Glutamatergic neuron (in vitro differentiated cells): ENCODE measurements around the gene PRODH. TPM values are rescaled to one million over a fixed set of nuclear protein-coding genes. Genes with fewer than 3 reads are reported as not detected.
"Not testable (repeated sequence)": the region's sequence is repeated elsewhere in the genome, so short reads cannot be mapped to it uniquely, and the experiment has no call there.

Experiments
- DNase-seq: peaks from one replicate; pipeline ENCODE4 v3.0.0; 2022
- H3K27ac Mint-ChIP-seq: one replicate; pipeline ENCODE4 v1.8.0; 2020; ENCODE audit warnings: mild to moderate bottlenecking, mixed read lengths, inconsistent platforms; ENCODE audit not compliant: unreplicated experiment
- H3K27me3 Mint-ChIP-seq: one replicate; pipeline ENCODE4 v1.8.0; 2020; ENCODE audit warnings: mild to moderate bottlenecking, moderate library complexity, mixed read lengths, inconsistent platforms; ENCODE audit not compliant: unreplicated experiment
- H3K36me3 Mint-ChIP-seq: one replicate; pipeline ENCODE4 v1.8.0; 2020; ENCODE audit warnings: mild to moderate bottlenecking, mixed read lengths, inconsistent platforms; ENCODE audit not compliant: unreplicated experiment
- H3K4me1 Mint-ChIP-seq: one replicate; pipeline ENCODE4 v1.8.0; 2020; ENCODE audit warnings: mild to moderate bottlenecking, low read depth, mixed read lengths, inconsistent platforms; ENCODE audit not compliant: unreplicated experiment
- H3K4me3 Mint-ChIP-seq: one replicate; pipeline ENCODE4 v1.8.0; 2020; ENCODE audit warnings: mild to moderate bottlenecking, mixed read lengths, inconsistent platforms; ENCODE audit not compliant: unreplicated experiment
- H3K9me3 Mint-ChIP-seq: one replicate; pipeline ENCODE4 v1.8.0; 2020; ENCODE audit warnings: mild to moderate bottlenecking, moderate library complexity, mixed read lengths, inconsistent platforms; ENCODE audit not compliant: unreplicated experiment
- total RNA-seq: library from RNA; stranded (reverse); fragmentation: NEBNext Ultra II Directional; extraction: Animal tissue kit (Norgen Biotek cat#: 25700); gene quantifications from one replicate; pipeline ENCODE4 v1.2.1, GENCODE V29; 2021; ENCODE audit not compliant: unreplicated experiment
- TF ChIP-seq, protein P1 (sequence below): fragments of 200-600 bp; sonication (generic); IDR thresholded peaks from one replicate; pipeline ENCODE4 v1.5.0; 2021; ENCODE audit not compliant: partially characterized antibody, unreplicated experiment

PRODH gene
- total RNA-seq, 1 donor from 2014 or later, result 4.0 TPM

DNA sequence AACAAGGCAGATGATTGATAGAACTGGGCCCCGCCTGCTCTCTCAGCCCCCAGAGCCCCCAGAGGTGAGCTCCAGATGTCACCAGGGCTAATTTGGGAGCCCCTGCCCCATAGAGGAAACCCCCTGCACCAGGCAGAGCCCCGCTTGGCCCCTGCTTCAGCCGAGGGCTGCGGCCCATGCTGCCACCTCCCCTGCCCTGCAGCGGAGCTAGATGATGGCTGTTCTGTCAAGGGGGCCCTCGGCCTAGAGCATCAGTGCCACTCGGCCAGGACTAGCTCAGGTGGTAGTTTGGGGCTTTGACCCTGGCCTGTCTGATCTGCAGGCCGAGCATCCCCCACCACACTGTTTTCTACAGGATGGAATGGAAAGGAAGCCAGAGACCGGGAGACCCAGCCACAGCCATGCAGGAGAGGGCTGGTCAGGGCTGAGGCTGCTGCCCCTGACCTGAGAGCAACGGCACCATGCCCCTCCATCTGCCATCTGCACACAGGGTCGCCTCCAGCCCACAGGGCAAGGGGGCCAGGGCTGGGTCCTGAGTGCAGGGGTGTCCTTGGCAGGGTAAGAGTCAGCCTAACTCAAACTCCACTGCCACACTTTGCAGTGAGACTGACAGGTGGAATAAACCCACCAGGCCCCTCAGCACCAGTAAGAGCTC lies 24.2 kb upstream of the PRODH start:
- H3K4me3 Mint-ChIP-seq, H3K27ac Mint-ChIP-seq, DNase-seq, H3K27me3 Mint-ChIP-seq, H3K4me1 Mint-ChIP-seq, H3K9me3 Mint-ChIP-seq, H3K36me3 Mint-ChIP-seq: not testable (repeated sequence)

DNA sequence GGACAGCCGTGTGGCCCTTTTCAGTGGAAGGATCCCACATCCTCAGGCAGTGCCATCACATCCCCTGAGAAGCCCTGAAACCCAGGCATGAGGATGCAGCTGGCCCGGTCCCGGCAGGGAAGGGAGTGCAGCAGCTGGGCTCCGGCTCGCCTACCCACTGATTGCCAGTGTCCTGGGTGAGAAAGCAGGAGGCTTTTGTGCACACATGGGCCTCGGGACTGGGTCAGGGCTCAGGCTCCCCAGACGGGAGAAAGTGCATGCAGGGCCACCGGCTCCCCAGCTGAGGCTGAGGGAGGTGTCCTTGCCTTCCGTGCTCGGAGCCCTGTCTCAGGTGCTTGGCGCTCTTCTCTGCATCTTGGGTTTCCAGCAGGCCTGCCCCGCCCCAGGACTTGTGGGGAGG lies 23.6 kb upstream of the PRODH start:
- H3K27me3 Mint-ChIP-seq, H3K4me1 Mint-ChIP-seq, H3K27ac Mint-ChIP-seq, H3K36me3 Mint-ChIP-seq, DNase-seq, H3K4me3 Mint-ChIP-seq, H3K9me3 Mint-ChIP-seq: not testable (repeated sequence)

DNA sequence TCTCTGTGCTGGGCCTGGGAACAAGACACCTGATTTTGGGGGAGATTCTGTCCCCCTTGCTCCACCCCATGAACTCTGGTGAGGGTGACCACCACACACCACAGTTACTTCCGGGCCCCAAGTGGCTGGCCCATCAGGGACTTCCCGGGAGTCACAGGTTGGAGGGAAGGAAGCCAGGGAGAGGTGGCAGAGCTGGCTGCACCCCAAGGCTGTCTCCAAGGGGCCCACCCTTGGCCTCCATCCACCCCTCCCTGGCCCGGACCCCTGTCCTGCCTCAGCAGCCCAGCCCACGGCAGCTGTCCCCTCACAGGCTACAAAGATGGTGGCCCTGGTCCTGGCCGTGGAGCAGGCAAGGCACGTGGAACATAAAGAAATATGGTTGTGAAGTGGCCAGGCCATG lies 23.2 kb upstream of the PRODH start:
- DNase-seq, H3K9me3 Mint-ChIP-seq, H3K4me1 Mint-ChIP-seq: not testable (repeated sequence)

DNA sequence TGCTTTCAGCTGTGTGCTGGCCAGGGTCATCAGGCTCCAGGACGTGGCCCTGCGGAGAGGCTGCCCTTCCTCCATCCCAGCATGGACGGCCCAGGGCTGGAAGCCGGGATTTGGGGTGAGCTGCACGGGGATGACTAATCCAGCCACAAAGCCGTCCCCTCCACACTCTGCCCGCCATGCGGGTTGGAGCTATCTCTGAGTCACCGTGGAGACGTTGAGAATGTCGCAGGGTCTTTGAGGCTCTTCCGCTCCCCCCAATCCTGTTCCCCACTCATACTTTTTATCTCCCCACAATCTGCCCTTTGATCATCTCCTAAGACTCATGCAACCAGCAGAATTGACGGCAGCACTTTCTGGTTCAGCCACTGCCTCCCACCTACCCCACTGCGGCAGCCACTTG lies 22.6 kb upstream of the PRODH start:
- not testable (repeated sequence) for H3K9me3 Mint-ChIP-seq, H3K4me1 Mint-ChIP-seq, DNase-seq, H3K4me3 Mint-ChIP-seq, H3K36me3 Mint-ChIP-seq, H3K27ac Mint-ChIP-seq, H3K27me3 Mint-ChIP-seq

More for the DNA sequence above, 23.2 kb upstream of the PRODH start:
- H3K27me3 Mint-ChIP-seq, H3K36me3 Mint-ChIP-seq, H3K4me3 Mint-ChIP-seq, H3K27ac Mint-ChIP-seq: not testable (repeated sequence)

DNA sequence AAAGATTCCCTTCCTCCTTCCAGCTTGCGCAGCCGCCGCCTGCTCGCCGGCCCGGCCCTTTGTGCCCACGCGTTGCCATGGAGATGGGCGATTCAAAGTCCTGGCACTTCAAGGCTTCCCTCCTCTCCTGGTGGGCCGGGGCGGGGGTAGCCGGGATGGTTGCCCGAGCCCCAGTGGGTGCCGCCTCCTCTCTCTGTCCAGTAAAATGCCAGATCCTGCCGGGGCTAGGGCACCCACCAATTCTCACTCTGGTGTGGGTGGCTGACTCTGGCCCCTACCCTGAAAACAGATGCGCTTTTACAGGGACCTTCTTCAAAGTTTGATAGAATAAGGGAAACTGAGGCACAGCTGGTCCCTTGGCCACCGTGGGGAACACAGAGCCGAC lies 22.2 kb upstream of the PRODH start:
- H3K9me3 Mint-ChIP-seq, H3K27me3 Mint-ChIP-seq, H3K4me1 Mint-ChIP-seq, H3K4me3 Mint-ChIP-seq, H3K27ac Mint-ChIP-seq, DNase-seq, H3K36me3 Mint-ChIP-seq: not testable (repeated sequence)

DNA sequence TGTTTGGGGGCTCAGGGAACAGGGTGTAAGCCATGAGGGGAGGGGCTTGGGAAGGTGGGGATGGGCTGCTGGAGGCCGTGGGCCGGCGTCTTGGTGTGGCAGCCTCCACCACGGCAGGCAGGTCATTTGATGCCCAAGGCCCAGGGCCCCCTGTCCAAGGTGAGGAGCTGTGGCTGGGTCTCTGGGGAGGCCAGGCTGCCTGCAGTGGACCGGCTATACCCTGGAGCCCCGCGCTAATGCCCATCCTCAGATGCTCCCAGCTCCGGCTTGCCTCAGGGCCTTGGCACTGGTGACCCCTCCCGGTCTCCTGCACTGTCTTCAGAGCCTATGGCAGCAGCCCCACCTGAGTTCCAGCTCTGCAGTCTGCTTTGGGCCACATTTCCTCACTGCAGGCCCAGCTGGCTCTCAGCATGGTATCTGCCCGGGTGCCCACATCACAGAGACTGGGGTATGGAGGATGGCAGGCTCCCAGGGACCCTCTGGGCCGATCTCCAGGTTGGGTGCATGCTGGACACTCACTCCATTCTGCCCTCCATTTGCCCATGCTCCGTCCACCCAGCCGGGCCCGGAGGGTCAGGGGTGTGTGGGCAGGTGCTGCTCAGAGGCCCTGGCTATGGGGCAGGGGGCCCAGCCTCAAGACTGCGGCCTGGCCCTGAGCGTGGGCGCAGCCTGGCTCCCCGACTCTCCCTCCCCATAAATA lies 21.7 kb upstream of the PRODH start:
- not testable (repeated sequence) for H3K36me3 Mint-ChIP-seq, H3K4me3 Mint-ChIP-seq, DNase-seq, H3K27ac Mint-ChIP-seq, H3K27me3 Mint-ChIP-seq, H3K4me1 Mint-ChIP-seq, H3K9me3 Mint-ChIP-seq

DNA sequence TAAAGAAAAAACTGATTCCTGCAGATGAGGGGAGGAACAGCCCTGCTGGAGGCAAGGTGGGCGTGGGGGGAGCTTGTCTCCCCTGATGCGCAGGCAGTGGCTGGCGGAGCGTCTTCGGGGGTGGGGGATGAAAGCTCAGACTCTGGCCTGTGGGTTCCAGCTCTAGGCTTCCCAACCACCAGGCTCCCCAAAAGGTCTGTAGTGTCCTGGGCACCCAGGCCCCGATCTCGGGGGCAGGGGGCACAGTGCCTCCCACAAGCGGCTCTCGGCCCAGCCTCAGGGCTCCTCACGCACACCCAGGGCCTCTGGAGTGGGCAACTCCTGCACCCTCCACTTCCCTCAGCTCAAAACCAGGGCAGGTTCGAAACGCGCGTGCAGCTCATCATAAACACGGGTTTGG lies 20.9 kb upstream of the PRODH start:
- DNase-seq, H3K4me1 Mint-ChIP-seq, H3K27ac Mint-ChIP-seq, H3K36me3 Mint-ChIP-seq, H3K9me3 Mint-ChIP-seq, H3K27me3 Mint-ChIP-seq, H3K4me3 Mint-ChIP-seq: not testable (repeated sequence)

DNA sequence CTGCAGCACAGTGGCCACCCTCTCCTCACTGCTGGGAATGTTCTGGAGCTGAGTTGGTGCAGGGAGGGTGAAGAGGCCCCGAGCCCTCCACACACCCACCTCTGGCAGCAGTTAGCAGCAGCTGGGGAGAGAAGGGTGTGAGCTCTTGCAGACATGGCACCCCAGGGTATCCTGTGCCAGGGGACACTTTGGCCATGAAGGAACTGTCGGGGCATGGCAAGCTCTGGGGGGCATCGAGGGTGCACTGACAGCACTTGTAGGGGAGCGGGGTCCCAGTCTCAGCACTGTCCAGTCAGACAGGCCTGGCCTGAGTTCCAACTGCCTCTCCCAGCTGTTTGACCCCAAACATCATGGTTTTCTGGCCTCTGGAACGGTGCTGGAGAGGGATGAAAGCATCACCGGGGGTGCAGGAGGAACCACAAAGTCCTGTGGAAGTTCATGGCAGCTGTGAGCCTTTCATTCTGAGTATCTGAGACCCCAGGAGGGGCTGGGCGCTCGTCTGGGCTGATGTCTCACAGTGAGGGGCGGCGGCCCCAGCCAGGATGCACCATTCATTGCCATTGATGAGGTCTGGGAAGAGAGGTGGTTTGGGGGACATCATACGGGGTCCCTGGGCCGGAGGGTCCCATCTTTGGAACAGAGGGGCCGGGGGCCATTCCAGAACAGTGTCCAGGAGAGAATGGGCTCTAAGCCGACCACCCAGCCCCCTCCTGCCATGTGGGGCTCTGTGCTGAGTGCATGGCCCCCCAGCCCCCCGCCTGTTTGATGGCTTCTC lies 20.2 kb upstream of the PRODH start:
- H3K36me3 Mint-ChIP-seq, H3K9me3 Mint-ChIP-seq, H3K4me1 Mint-ChIP-seq, H3K27me3 Mint-ChIP-seq, H3K4me3 Mint-ChIP-seq, H3K27ac Mint-ChIP-seq, DNase-seq: not testable (repeated sequence)

DNA sequence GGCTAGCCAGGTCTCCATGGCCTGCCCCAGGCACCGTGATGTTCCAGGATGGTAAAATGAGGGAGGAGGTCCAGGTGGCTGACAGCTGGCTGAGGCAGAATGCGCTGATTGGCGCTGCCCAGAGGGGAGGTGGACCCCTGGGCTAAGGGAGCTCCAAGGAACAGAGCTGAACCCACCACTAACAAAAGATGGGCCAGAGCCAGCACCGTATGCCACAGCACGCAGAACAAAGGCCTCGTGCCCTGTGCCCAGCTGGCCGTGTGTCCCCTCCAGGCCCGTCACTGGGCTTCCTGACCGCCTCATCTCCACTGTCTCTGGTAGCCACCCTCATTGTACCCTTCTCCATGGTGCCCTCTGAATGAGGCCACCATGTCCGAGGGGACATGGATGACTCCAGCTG lies 19.6 kb upstream of the PRODH start:
- DNase-seq, result no peak
- Mint-ChIP-seq H3K4me1 (peaks cover 4% of the 10 kb centered on the region), H3K27me3 (peaks cover 7% of the 10 kb centered on the region), H3K36me3 (no peaks in the 10 kb centered on the region), H3K27ac (no peak overlapping the region), H3K4me3 (no peak overlapping the region), H3K9me3 (peaks cover 2% of the 10 kb centered on the region)
- TF ChIP-seq, protein P1, sequence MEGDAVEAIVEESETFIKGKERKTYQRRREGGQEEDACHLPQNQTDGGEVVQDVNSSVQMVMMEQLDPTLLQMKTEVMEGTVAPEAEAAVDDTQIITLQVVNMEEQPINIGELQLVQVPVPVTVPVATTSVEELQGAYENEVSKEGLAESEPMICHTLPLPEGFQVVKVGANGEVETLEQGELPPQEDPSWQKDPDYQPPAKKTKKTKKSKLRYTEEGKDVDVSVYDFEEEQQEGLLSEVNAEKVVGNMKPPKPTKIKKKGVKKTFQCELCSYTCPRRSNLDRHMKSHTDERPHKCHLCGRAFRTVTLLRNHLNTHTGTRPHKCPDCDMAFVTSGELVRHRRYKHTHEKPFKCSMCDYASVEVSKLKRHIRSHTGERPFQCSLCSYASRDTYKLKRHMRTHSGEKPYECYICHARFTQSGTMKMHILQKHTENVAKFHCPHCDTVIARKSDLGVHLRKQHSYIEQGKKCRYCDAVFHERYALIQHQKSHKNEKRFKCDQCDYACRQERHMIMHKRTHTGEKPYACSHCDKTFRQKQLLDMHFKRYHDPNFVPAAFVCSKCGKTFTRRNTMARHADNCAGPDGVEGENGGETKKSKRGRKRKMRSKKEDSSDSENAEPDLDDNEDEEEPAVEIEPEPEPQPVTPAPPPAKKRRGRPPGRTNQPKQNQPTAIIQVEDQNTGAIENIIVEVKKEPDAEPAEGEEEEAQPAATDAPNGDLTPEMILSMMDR, result no peak
